ENCODE results near the gene BOLA2B.
"Not testable (repeated sequence)": the region's sequence is repeated elsewhere in the genome, so short reads cannot be mapped to it uniquely, and the experiment has no call there.

- TF ChIP-seq CTCF, POLR2A (IDR thresholded peaks at IDR 0.05): not testable (repeated sequence)
Observed at GRCh38 chr16:30170145-30170544, 23.3 kb downstream of the BOLA2B start.

Measured in uterus (tissue), 2 donors.